ENCODE results near the gene ST3GAL3.
A peak's percentile ranks its signal among the peaks of the same experiment; 100 is the strongest.

ST3GAL3 gene

GRCh38 chr1:43942411-43942810 lies 235.1 kb downstream of the ST3GAL3 start:
- Histone ChIP-seq H3K27me3 (ENCODE audit: control insufficient read depth, insufficient read depth, low read length) (no peaks in the 10 kb centered on the region), H3K36me3 (ENCODE audit: control insufficient read depth, insufficient read depth, low read length) (no peaks in the 10 kb centered on the region)

GRCh38 chr1:43944860-43945259 lies 237.5 kb downstream of the ST3GAL3 start:
- H3K27me3 ChIP-seq (ENCODE audit: control insufficient read depth, insufficient read depth, low read length): no peaks in the 10 kb centered on the region
- H3K9me3 ChIP-seq (ENCODE audit: control insufficient read depth, low read length): no peaks in the 10 kb centered on the region
- no peak overlapping the region for H3K9ac ChIP-seq (ENCODE audit: low read length)
- peaks cover 12% of the 10 kb centered on the region for H3K4me1 ChIP-seq (ENCODE audit: control insufficient read depth, insufficient read depth, low read length)
- H3K36me3 ChIP-seq (ENCODE audit: control insufficient read depth, insufficient read depth, low read length): no peaks in the 10 kb centered on the region
- no peak overlapping the region for H3K4me3 ChIP-seq (ENCODE audit: low read length)

More at GRCh38 chr1:43942411-43942810, 235.1 kb downstream of the ST3GAL3 start:
- peaks cover 2% of the 10 kb centered on the region for H3K4me1 ChIP-seq (ENCODE audit: control insufficient read depth, insufficient read depth, low read length)
- H3K9ac ChIP-seq (ENCODE audit: low read length): no peak overlapping the region
- no peaks in the 10 kb centered on the region for H3K9me3 ChIP-seq (ENCODE audit: control insufficient read depth, low read length)
- H3K4me3 ChIP-seq (ENCODE audit: low read length): no peak overlapping the region

- Histone ChIP-seq H3K4me3 (ENCODE audit: low read length) (peak overlapping the region; percentile 24), H3K9me3 (ENCODE audit: control insufficient read depth, low read length) (no peaks in the 10 kb centered on the region), H3K9ac (ENCODE audit: low read length) (peak overlapping the region; percentile 61), H3K36me3 (ENCODE audit: control insufficient read depth, insufficient read depth, low read length) (no peaks in the 10 kb centered on the region), H3K27me3 (ENCODE audit: control insufficient read depth, insufficient read depth, low read length) (no peaks in the 10 kb centered on the region), H3K4me1 (ENCODE audit: control insufficient read depth, insufficient read depth, low read length) (peaks cover 12% of the 10 kb centered on the region)
Observed at GRCh38 chr1:43945674-43946235, 238.4 kb downstream of the ST3GAL3 start.

GRCh38 chr1:43946236-43947060 lies 239.1 kb downstream of the ST3GAL3 start, which contains the start of gene IPO13:
Gene IPO13 (plus strand): TSS chr1:43946950. CDS start chr1:43947601, 651 bp downstream.
- peaks cover 12% of the 10 kb centered on the region for H3K4me1 ChIP-seq (ENCODE audit: control insufficient read depth, insufficient read depth, low read length)
- peak within 1 kb of the TSS; percentile 53 for H3K4me3 ChIP-seq (ENCODE audit: low read length)
- no peaks in the 10 kb centered on the region for H3K9me3 ChIP-seq (ENCODE audit: control insufficient read depth, low read length)
- H3K27me3 ChIP-seq (ENCODE audit: control insufficient read depth, insufficient read depth, low read length): no peaks in the 10 kb centered on the region
- peak within 1 kb of the TSS; percentile 89 for H3K9ac ChIP-seq (ENCODE audit: low read length)
- H3K36me3 ChIP-seq (ENCODE audit: control insufficient read depth, insufficient read depth, low read length): no peaks in the 10 kb centered on the region

- Histone ChIP-seq H3K4me3 (ENCODE audit: low read length) (peak overlapping the region; percentile 53), H3K27me3 (ENCODE audit: control insufficient read depth, insufficient read depth, low read length) (no peaks in the 10 kb centered on the region), H3K9me3 (ENCODE audit: control insufficient read depth, low read length) (no peaks in the 10 kb centered on the region), H3K36me3 (ENCODE audit: control insufficient read depth, insufficient read depth, low read length) (no peaks in the 10 kb centered on the region), H3K9ac (ENCODE audit: low read length) (peak overlapping the region; percentile 89), H3K4me1 (ENCODE audit: control insufficient read depth, insufficient read depth, low read length) (peaks cover 12% of the 10 kb centered on the region)
Observed at GRCh38 chr1:43947061-43947873, 239.9 kb downstream of the ST3GAL3 start.

GRCh38 chr1:43947874-43948437 lies 240.6 kb downstream of the ST3GAL3 start:
- Histone ChIP-seq H3K9me3 (ENCODE audit: control insufficient read depth, low read length) (no peaks in the 10 kb centered on the region), H3K4me1 (ENCODE audit: control insufficient read depth, insufficient read depth, low read length) (peaks cover 12% of the 10 kb centered on the region), H3K36me3 (ENCODE audit: control insufficient read depth, insufficient read depth, low read length) (no peaks in the 10 kb centered on the region), H3K9ac (ENCODE audit: low read length) (peak overlapping the region; percentile 89), H3K4me3 (ENCODE audit: low read length) (peak overlapping the region; percentile 53), H3K27me3 (ENCODE audit: control insufficient read depth, insufficient read depth, low read length) (no peaks in the 10 kb centered on the region)

GRCh38 chr1:43949678-43950077 lies 242.3 kb downstream of the ST3GAL3 start:
- no peaks in the 10 kb centered on the region for H3K9me3 ChIP-seq (ENCODE audit: control insufficient read depth, low read length)
- H3K9ac ChIP-seq (ENCODE audit: low read length): no peak overlapping the region
- no peaks in the 10 kb centered on the region for H3K27me3 ChIP-seq (ENCODE audit: control insufficient read depth, insufficient read depth, low read length)
- H3K4me3 ChIP-seq (ENCODE audit: low read length): no peak overlapping the region
- H3K36me3 ChIP-seq (ENCODE audit: control insufficient read depth, insufficient read depth, low read length): no peaks in the 10 kb centered on the region
- H3K4me1 ChIP-seq (ENCODE audit: control insufficient read depth, insufficient read depth, low read length): peaks cover 12% of the 10 kb centered on the region

- no peak overlapping the region for H3K9ac ChIP-seq (ENCODE audit: low read length)
- H3K4me3 ChIP-seq (ENCODE audit: low read length): no peak overlapping the region
- H3K4me1 ChIP-seq (ENCODE audit: control insufficient read depth, insufficient read depth, low read length): peaks cover 12% of the 10 kb centered on the region
Observed at GRCh38 chr1:43951021-43951985, 244.0 kb downstream of the ST3GAL3 start.

GRCh38 chr1:43952731-43953346 lies 245.5 kb downstream of the ST3GAL3 start:
- Histone ChIP-seq H3K9ac (ENCODE audit: low read length) (no peak overlapping the region), H3K4me3 (ENCODE audit: low read length) (no peak overlapping the region), H3K9me3 (ENCODE audit: control insufficient read depth, low read length) (no peaks in the 10 kb centered on the region), H3K27me3 (ENCODE audit: control insufficient read depth, insufficient read depth, low read length) (no peaks in the 10 kb centered on the region), H3K4me1 (ENCODE audit: control insufficient read depth, insufficient read depth, low read length) (peaks cover 6% of the 10 kb centered on the region), H3K36me3 (ENCODE audit: control insufficient read depth, insufficient read depth, low read length) (no peaks in the 10 kb centered on the region)

More at GRCh38 chr1:43951021-43951985, 244.0 kb downstream of the ST3GAL3 start:
- no peaks in the 10 kb centered on the region for H3K9me3 ChIP-seq (ENCODE audit: control insufficient read depth, low read length)
- H3K36me3 ChIP-seq (ENCODE audit: control insufficient read depth, insufficient read depth, low read length): no peaks in the 10 kb centered on the region
- no peaks in the 10 kb centered on the region for H3K27me3 ChIP-seq (ENCODE audit: control insufficient read depth, insufficient read depth, low read length)

- Histone ChIP-seq H3K4me3 (ENCODE audit: low read length) (no peak overlapping the region), H3K27me3 (ENCODE audit: control insufficient read depth, insufficient read depth, low read length) (no peaks in the 10 kb centered on the region), H3K4me1 (ENCODE audit: control insufficient read depth, insufficient read depth, low read length) (peaks cover under 1% of the 10 kb centered on the region), H3K9me3 (ENCODE audit: control insufficient read depth, low read length) (no peaks in the 10 kb centered on the region), H3K9ac (ENCODE audit: low read length) (no peak overlapping the region), H3K36me3 (ENCODE audit: control insufficient read depth, insufficient read depth, low read length) (no peaks in the 10 kb centered on the region)
Observed at GRCh38 chr1:43953361-43953760, 246.0 kb downstream of the ST3GAL3 start.
